ENCODE results near the gene PRKCE. TPM values are rescaled to one million over a fixed set of nuclear protein-coding genes. Genes with fewer than 3 reads are reported as not detected.

PRKCE gene
- polyA plus RNA-seq, 1 experiment, result 16.7 TPM

DNA sequence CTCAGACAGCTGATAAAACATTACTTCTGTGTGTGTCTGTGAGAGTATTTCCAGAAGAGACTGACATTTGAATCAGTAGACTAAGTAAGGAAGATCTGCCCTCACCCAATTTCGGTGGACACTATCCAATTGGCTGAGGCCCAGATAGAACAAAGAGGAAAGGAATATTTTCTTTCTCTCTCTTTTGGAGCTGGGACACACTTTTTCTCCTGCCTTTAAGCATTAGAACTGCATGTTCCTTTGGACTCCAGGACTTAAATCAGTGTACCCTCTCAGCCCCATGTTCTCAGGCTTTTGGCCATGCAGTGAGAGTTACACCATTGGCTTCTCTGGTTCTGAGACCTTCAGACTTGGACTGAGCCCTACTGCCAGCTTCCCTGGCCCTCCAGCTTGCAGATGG, 37.1 kb upstream of the PRKCE start:
- Histone ChIP-seq H3K27ac (ENCODE audit: low read depth, low read length) (no peak overlapping the region), H3K4me3 (ENCODE audit: low read depth, low read length) (no peak overlapping the region), H3K9me3 (ENCODE audit: control insufficient read depth, insufficient read depth, low read length) (no peaks in the 10 kb centered on the region), H3K27me3 (ENCODE audit: control insufficient read depth, insufficient read depth, low read length) (no peaks in the 10 kb centered on the region)
- no peak for TF ChIP-seq CTCF (IDR thresholded peaks at IDR 0.05; ENCODE audit: low read depth, low read length)
- CTCF ChIA-PET, result interaction anchor here (0.6 to 1.3 kb wide), 3 partner anchors 29 to 138 kb away, joined by 3 read pairs; no protein-coding TSS in a partner anchor
- POLR2A ChIA-PET, result no interaction called here
- DNase-seq (ENCODE audit: low read depth, low spot score), result no peak

GRCh38 chr2:45614871-45615415, 36.5 kb upstream of the PRKCE start:
- ChIA-PET POLR2A (no interaction called here), CTCF (interaction anchor here (0.6 to 1.3 kb wide), 4 partner anchors 17 to 138 kb away, joined by 3 to 4 read pairs (median 3); no protein-coding TSS in a partner anchor)
- no peak for DNase-seq (ENCODE audit: low read depth, low spot score)

DNA sequence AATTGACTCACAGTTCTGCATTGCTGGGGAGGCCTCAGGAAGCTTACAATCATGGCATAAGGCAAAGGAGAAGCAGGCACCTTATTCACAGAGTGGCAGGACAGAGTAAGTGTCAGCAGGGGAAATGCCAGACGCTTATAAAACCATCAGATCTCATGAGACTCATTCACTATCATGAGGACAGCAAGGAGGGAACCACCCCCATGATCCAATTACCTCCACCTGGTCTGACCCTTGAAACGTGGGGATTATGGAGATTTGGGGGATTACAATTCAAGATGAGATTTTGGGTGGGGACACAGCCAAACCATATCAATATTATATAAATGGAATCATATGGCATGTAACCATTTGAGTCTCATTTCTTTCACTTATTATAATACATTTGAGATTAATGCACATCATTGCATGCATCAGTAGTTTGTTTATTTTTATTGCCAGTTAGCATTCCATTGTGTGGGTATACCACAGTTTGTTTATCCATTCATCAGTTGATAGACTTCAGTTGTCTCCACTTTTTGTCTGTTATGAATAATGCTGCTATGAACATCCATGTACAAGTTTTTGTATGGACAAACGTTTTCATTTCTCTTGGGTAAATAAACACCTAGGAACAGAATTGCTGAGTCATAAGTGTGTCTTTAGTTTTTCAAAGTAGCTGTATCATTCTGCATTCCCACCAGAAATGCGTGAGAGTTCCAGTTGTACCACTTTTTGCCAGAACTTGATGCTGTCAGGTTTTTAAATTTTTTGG, 34.6 kb upstream of the PRKCE start:
- TF ChIP-seq CTCF (IDR thresholded peaks at IDR 0.05; ENCODE audit: low read depth, low read length), result no peak
- H3K9me3 ChIP-seq (ENCODE audit: control insufficient read depth, insufficient read depth, low read length), result no peaks in the 10 kb centered on the region
- POLR2A ChIA-PET, result no interaction called here
- DNase-seq (ENCODE audit: low read depth, low spot score), result no peak
- H3K27me3 ChIP-seq (ENCODE audit: control insufficient read depth, insufficient read depth, low read length), result peaks cover 4% of the 10 kb centered on the region
- H3K4me3 ChIP-seq (ENCODE audit: low read depth, low read length), result no peak overlapping the region
- CTCF ChIA-PET, result interaction anchor here (1.6 kb wide), 1 partner anchor 31 kb away, joined by 5 read pairs; no protein-coding TSS in a partner anchor
- no peak overlapping the region for H3K27ac ChIP-seq (ENCODE audit: low read depth, low read length)

More at GRCh38 chr2:45614871-45615415, 36.5 kb upstream of the PRKCE start:
- Histone ChIP-seq H3K27ac (ENCODE audit: low read depth, low read length) (no peak overlapping the region), H3K27me3 (ENCODE audit: control insufficient read depth, insufficient read depth, low read length) (no peaks in the 10 kb centered on the region), H3K9me3 (ENCODE audit: control insufficient read depth, insufficient read depth, low read length) (no peaks in the 10 kb centered on the region), H3K4me3 (ENCODE audit: low read depth, low read length) (no peak overlapping the region)
- TF ChIP-seq CTCF (IDR thresholded peaks at IDR 0.05; ENCODE audit: low read depth, low read length), result no peak

DNA sequence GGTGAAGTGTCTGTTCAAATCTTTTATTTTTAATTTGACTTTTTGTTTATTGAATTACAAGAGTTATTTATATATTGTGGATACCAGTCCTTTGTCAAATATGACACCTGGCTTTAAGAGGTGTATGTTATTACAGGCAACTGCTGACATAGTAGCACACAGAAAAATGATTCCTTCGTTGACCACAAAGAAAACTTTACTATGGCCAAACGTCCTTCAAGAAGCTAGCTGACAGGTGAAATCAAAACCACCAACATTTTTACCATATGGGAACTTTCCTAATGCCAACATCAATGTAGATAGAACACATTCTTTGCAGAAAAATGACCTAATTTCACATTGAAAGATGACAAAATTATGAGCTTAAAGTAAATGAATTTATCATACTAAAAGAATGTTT, 34.0 kb upstream of the PRKCE start:
- Histone ChIP-seq H3K4me3 (ENCODE audit: low read depth, low read length) (no peak overlapping the region), H3K27ac (ENCODE audit: low read depth, low read length) (no peak overlapping the region), H3K27me3 (ENCODE audit: control insufficient read depth, insufficient read depth, low read length) (peaks cover 6% of the 10 kb centered on the region), H3K9me3 (ENCODE audit: control insufficient read depth, insufficient read depth, low read length) (no peaks in the 10 kb centered on the region)
- ChIA-PET CTCF (interaction anchor here (0.6 to 1.6 kb wide), 5 partner anchors 9 to 319 kb away, joined by 3 to 6 read pairs (median 4); no protein-coding TSS in a partner anchor), POLR2A (no interaction called here)
- no peak for TF ChIP-seq CTCF (IDR thresholded peaks at IDR 0.05; ENCODE audit: low read depth, low read length)
- DNase-seq (ENCODE audit: low read depth, low spot score), result no peak
